Tibial artery (tissue), 4 donors: ENCODE measurements around the gene UFC1.
"Not testable (repeated sequence)": the region's sequence is repeated elsewhere in the genome, so short reads cannot be mapped to it uniquely, and the experiment has no call there.

Source experiments
- DNase-seq, 2 donors: peaks; one replicate each; pipeline ENCODE4 v3.0.0-alpha.2; 2019
- H3K27ac ChIP-seq, 2 donors: fragments of 200-600 bp; sonication (generic) in 1 of 2; 1 replicate in 1 of 2; 2 replicates in 1 of 2; pipeline ENCODE4 v1.5.1; 2018 to 2019; ENCODE audit warnings: mild to moderate bottlenecking in 1 of 2
- H3K27me3 ChIP-seq, 2 donors: fragments of 200-600 bp; sonication (generic) in 1 of 2; one replicate each; pipeline versions ENCODE4 v1.5.1 to v1.6.0; 2016 to 2019
- H3K36me3 ChIP-seq, 3 donors: fragments of 200-600 bp; sonication (generic) in 2 of 3; one replicate each; pipeline ENCODE4 v1.5.1; 2016 to 2019; ENCODE audit warnings: mild to moderate bottlenecking in 2 of 3
- H3K4me1 ChIP-seq, 4 donors: fragments of 200-600 bp; sonication (generic) in 2 of 4; 1 replicate in 3 of 4; 2 replicates in 1 of 4; pipeline ENCODE4 v1.5.1; 2016 to 2019
- H3K4me3 ChIP-seq, 2 donors: fragments of 200-600 bp; sonication (generic) in 1 of 2; 1 replicate in 1 of 2; 2 replicates in 1 of 2; pipeline ENCODE4 v1.5.1; 2018 to 2019; ENCODE audit warnings: mild to moderate bottlenecking in 2 of 2
- H3K9me3 ChIP-seq, 3 donors: fragments of 200-600 bp; sonication (generic) in 1 of 3; one replicate each; pipeline ENCODE4 v1.5.1; 2016 to 2019
- intact Hi-C: fragments of 100-400 bp; cut with DNase I; formaldehyde crosslinking; loops from one replicate; pipeline ENCODE4 v1.15.0; 2023; ENCODE audit warnings: low total_unique reads
- TF ChIP-seq, protein P1 (sequence below), 2 experiments: fragments of 200-600 bp in 1 of 2; fragments of 450-650 bp in 1 of 2; IDR thresholded peaks; one replicate each; pipeline ENCODE4 v1.5.1; 2017 to 2019; ENCODE audit warnings: antibody characterized with exemption in 2 of 2, mild to moderate bottlenecking in 1 of 2, moderate library complexity in 1 of 2

UFC1 gene

GRCh38 chr1:161114556-161114955 lies 39.2 kb upstream of the UFC1 start:
- Histone ChIP-seq H3K4me3 (no peak overlapping the region), H3K4me1 (peaks cover 0 to 47% (median 37%) of the 10 kb centered on the region in 4 donors), H3K27me3 (no peaks in the 10 kb centered on the region), H3K36me3 (peaks cover 0 to under 1% (median 0%) of the 10 kb centered on the region in 3 donors), H3K27ac (no peak overlapping the region), H3K9me3 (no peaks in the 10 kb centered on the region)
- TF ChIP-seq, protein P1, sequence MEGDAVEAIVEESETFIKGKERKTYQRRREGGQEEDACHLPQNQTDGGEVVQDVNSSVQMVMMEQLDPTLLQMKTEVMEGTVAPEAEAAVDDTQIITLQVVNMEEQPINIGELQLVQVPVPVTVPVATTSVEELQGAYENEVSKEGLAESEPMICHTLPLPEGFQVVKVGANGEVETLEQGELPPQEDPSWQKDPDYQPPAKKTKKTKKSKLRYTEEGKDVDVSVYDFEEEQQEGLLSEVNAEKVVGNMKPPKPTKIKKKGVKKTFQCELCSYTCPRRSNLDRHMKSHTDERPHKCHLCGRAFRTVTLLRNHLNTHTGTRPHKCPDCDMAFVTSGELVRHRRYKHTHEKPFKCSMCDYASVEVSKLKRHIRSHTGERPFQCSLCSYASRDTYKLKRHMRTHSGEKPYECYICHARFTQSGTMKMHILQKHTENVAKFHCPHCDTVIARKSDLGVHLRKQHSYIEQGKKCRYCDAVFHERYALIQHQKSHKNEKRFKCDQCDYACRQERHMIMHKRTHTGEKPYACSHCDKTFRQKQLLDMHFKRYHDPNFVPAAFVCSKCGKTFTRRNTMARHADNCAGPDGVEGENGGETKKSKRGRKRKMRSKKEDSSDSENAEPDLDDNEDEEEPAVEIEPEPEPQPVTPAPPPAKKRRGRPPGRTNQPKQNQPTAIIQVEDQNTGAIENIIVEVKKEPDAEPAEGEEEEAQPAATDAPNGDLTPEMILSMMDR (IDR thresholded peaks at IDR 0.05) = no peak
- intact Hi-C loops = no loop called here
- no peak for DNase-seq

DNA sequence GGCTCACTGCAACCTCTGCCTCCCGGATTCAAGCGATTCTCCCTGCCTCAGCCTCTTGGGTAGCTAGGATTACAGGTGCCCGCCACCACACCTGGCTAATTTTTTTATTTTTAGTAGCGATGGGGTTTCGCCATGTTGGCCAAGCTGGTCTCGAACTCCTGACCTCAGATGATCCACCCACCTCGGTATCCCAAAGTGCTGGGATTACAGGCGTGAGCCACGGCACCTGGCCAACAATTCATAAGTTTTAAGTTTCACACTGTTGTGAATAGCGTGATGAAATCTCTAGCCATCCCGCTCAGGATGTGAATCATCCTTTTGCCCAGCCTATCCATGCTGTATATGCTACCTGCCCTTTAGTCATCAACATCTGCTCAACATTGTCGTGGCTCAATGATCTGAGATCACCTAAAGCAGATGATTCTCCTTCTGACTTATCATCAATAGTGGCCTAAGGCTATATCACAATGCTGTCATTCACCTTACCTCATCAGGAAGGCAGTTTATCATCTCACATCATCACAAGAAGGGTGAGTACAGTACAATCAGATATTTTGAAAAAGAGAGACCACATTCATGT lies 38.6 kb upstream of the UFC1 start:
- Histone ChIP-seq H3K4me1 (peaks cover 0 to 54% (median 43%) of the 10 kb centered on the region in 4 donors), H3K27me3 (no peaks in the 10 kb centered on the region), H3K36me3 (peaks cover 0 to 7% (median 5%) of the 10 kb centered on the region in 3 donors), H3K4me3 (no peak overlapping the region), H3K27ac (no peak overlapping the region), H3K9me3 (no peaks in the 10 kb centered on the region)
- intact Hi-C loops = no loop called here
- TF ChIP-seq, protein P1 (IDR thresholded peaks at IDR 0.05) = no peak
- DNase-seq = no peak

DNA sequence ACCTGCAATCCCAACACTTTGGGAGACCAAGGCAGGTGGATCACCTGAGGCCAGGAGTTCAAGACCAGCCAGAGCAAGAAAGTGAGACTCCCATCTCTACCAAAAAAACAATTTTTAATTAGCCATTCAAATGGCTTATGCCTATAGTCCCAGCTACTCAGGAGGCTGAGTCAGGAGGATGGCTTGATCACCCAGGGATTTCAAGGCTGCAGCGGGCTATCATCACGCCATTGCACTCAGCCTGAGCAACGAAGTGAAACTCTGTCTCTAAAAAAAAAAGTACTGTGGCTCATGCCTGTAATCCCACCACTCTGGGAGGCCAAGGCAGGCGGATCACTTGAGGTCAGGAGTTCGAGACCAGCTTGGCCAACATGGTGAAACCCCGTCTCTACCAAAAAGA lies 37.8 kb upstream of the UFC1 start:
- DNase-seq, H3K27ac ChIP-seq, intact Hi-C loops, H3K27me3 ChIP-seq, H3K4me3 ChIP-seq, H3K9me3 ChIP-seq: not testable (repeated sequence)
- peaks cover 4 to 14% (median 11%) of the 10 kb centered on the region in 3 donors for H3K36me3 ChIP-seq
- peaks cover 0 to 57% (median 44%) of the 10 kb centered on the region in 4 donors for H3K4me1 ChIP-seq

- intact Hi-C loops = no loop called here
- peak; percentile 79 to 90 for DNase-seq
- H3K4me3 ChIP-seq = peak within 1 kb of the TSS; percentile 93 to 94
- no peaks in the 10 kb centered on the region for H3K27me3 ChIP-seq
- H3K9me3 ChIP-seq = no peaks in the 10 kb centered on the region
- peaks cover 24 to 34% (median 31%) of the 10 kb centered on the region in 3 donors for H3K36me3 ChIP-seq
- peak within 1 kb of the TSS; percentile 93 to 95 for H3K27ac ChIP-seq
- TF ChIP-seq, protein P1 (IDR thresholded peaks at IDR 0.05) = peak in 1 of 2 experiments; percentile 6
- H3K4me1 ChIP-seq = peaks cover 0 to 57% (median 44%) of the 10 kb centered on the region in 4 donors
These were observed 35.8 kb upstream of the UFC1 start, which contains the start of the genes NIT1 and PFDN2 for GRCh38 chr1:161117759-161118581. Gene NIT1 (plus strand): TSS chr1:161118105. CDS start chr1:161118177, 72 bp downstream. Gene PFDN2 (minus strand): TSS chr1:161118037. CDS start chr1:161118026, 11 bp downstream.

DNA sequence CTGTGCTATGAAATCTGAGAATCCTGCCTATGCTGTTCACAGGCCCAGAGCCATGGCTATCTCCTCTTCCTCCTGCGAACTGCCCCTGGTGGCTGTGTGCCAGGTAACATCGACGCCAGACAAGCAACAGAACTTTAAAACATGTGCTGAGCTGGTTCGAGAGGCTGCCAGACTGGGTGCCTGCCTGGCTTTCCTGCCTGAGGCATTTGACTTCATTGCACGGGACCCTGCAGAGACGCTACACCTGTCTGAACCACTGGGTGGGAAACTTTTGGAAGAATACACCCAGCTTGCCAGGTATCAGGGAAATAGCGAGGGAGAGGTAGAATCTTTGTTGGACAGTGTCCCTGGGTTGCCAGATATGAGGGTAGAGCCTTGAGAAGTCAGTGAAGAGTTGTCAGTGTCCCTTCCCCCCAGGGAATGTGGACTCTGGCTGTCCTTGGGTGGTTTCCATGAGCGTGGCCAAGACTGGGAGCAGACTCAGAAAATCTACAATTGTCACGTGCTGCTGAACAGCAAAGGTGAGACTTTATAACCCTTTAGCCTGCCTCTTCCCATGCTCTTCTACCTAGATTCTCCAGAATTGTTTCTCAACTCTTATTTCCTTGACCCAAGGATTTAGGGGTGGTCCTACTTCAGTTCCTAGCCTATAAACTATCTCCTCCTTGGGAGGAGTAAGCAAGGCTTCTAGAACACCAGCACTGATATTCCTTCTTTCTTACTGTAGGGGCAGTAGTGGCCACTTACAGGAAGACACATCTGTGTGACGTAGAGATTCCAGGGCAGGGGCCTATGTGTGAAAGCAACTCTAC lies 34.5 kb upstream of the UFC1 start:
- H3K9me3 ChIP-seq = no peaks in the 10 kb centered on the region
- H3K36me3 ChIP-seq = peaks cover 36 to 47% (median 44%) of the 10 kb centered on the region in 3 donors
- H3K27ac ChIP-seq = peak overlapping the region; percentile 93 to 95
- TF ChIP-seq, protein P1 (IDR thresholded peaks at IDR 0.05) = peak; percentile 23 to 39
- H3K4me1 ChIP-seq = peaks cover 0 to 53% (median 40%) of the 10 kb centered on the region in 4 donors
- intact Hi-C loops = no loop called here
- H3K4me3 ChIP-seq = peak overlapping the region; percentile 93 to 94
- no peaks in the 10 kb centered on the region for H3K27me3 ChIP-seq
- DNase-seq = no peak
